Measurements from ENCODE around the gene ARL10.

Gene ARL10

GRCh38 chr5:176364765-176365350, 429 bp upstream of the ARL10 start:
- DNase-seq, result no peak

GRCh38 chr5:176366232-176366894, 1.1 kb downstream of the ARL10 start:
- DNase-seq, result no peak

GRCh38 chr5:176368726-176369125, 3.4 kb downstream of the ARL10 start:
- no peak for DNase-seq

GRCh38 chr5:176369934-176370711, 4.8 kb downstream of the ARL10 start:
- DNase-seq, result no peak

GRCh38 chr5:176371621-176372539, 6.6 kb downstream of the ARL10 start:
- no peak for DNase-seq

GRCh38 chr5:176373100-176373818, 8.0 kb downstream of the ARL10 start:
- DNase-seq, result peak; percentile 22

- DNase-seq, result peak; percentile 67
These were observed 14.6 kb downstream of the ARL10 start for GRCh38 chr5:176379881-176380280.

GRCh38 chr5:176381423-176381822, 16.1 kb downstream of the ARL10 start:
- DNase-seq, result no peak

- DNase-seq, result no peak
These were observed 16.7 kb downstream of the ARL10 start for GRCh38 chr5:176381979-176382378.

- no peak for DNase-seq
These were observed 17.4 kb downstream of the ARL10 start for GRCh38 chr5:176382721-176383120.

- DNase-seq, result no peak
These were observed 18.1 kb downstream of the ARL10 start for GRCh38 chr5:176383248-176383905.

GRCh38 chr5:176383961-176384360, 18.7 kb downstream of the ARL10 start:
- DNase-seq, result no peak

- DNase-seq, result no peak
These were observed 19.2 kb downstream of the ARL10 start for GRCh38 chr5:176384366-176384930.

GRCh38 chr5:176384991-176385390, 19.7 kb downstream of the ARL10 start:
- no peak for DNase-seq

GRCh38 chr5:176386491-176386890, 21.2 kb downstream of the ARL10 start:
- no peak for DNase-seq

- DNase-seq, result no peak
These were observed 22.2 kb downstream of the ARL10 start for GRCh38 chr5:176387384-176387925.

GRCh38 chr5:176388003-176388443, 22.7 kb downstream of the ARL10 start:
- DNase-seq, result no peak

GRCh38 chr5:176388444-176389134, 23.3 kb downstream of the ARL10 start, which contains the start of the genes HIGD2A and NOP16:
TSS of gene HIGD2A (plus strand) at chr5:176388751. CDS start at chr5:176388820, 69 bp downstream.
TSS of gene NOP16 (minus strand) at chr5:176388598. CDS start at chr5:176388539, 59 bp downstream.
- peak; percentile 98 for DNase-seq

GRCh38 chr5:176389135-176390123, 24.1 kb downstream of the ARL10 start:
- DNase-seq, result peak; percentile 71

All from MV-4-11 (cell line).